ENCODE data around the gene IARS1.

DNA sequence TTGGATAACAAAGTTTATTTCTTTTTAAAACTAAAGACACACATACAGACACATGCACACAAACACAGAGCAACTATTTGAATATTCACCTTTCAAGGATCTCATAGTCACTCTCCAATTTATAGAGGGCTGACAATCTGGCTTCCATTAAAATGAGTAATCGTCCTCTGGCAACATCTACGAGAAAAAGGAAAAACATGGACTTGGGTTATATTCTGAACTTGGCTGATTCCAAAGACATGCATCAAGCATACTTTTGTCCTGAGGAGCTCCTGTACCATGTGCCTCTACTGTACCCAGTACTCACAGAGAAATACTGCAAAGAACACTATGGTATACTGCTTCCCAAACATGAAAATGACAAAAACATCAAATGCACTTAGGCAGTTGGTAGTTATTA lies 15.4 kb downstream of the IARS1 start:
- TF ChIP-seq, protein P1, sequence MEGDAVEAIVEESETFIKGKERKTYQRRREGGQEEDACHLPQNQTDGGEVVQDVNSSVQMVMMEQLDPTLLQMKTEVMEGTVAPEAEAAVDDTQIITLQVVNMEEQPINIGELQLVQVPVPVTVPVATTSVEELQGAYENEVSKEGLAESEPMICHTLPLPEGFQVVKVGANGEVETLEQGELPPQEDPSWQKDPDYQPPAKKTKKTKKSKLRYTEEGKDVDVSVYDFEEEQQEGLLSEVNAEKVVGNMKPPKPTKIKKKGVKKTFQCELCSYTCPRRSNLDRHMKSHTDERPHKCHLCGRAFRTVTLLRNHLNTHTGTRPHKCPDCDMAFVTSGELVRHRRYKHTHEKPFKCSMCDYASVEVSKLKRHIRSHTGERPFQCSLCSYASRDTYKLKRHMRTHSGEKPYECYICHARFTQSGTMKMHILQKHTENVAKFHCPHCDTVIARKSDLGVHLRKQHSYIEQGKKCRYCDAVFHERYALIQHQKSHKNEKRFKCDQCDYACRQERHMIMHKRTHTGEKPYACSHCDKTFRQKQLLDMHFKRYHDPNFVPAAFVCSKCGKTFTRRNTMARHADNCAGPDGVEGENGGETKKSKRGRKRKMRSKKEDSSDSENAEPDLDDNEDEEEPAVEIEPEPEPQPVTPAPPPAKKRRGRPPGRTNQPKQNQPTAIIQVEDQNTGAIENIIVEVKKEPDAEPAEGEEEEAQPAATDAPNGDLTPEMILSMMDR (IDR thresholded peaks at IDR 0.05), result no peak
- TF ChIP-seq, protein P2, sequence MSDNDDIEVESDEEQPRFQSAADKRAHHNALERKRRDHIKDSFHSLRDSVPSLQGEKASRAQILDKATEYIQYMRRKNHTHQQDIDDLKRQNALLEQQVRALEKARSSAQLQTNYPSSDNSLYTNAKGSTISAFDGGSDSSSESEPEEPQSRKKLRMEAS (CRISPR knock-in tag; IDR thresholded peaks at IDR 0.05), result no peak
- no peak for TF ChIP-seq TEAD4 (CRISPR knock-in tag; IDR thresholded peaks at IDR 0.05)
- TF ChIP-seq ZNF263 (CRISPR knock-in tag; IDR thresholded peaks at IDR 0.05; ENCODE audit: low read depth), result no peak
- no peak for TF ChIP-seq ZNF138 (CRISPR knock-in tag; conservative IDR thresholded peaks at IDR 0.05)
- no peak for TF ChIP-seq ZNF121 (CRISPR knock-in tag; IDR thresholded peaks at IDR 0.05)
- no peak for TF ChIP-seq ZNF416 (CRISPR knock-in tag; IDR thresholded peaks at IDR 0.05)
- no peak for TF ChIP-seq CREB1 (CRISPR knock-in tag; IDR thresholded peaks at IDR 0.05)
- no peak for TF ChIP-seq FOXJ3 (CRISPR knock-in tag; IDR thresholded peaks at IDR 0.05; ENCODE audit: borderline replicate concordance)
- TF ChIP-seq, protein P3, sequence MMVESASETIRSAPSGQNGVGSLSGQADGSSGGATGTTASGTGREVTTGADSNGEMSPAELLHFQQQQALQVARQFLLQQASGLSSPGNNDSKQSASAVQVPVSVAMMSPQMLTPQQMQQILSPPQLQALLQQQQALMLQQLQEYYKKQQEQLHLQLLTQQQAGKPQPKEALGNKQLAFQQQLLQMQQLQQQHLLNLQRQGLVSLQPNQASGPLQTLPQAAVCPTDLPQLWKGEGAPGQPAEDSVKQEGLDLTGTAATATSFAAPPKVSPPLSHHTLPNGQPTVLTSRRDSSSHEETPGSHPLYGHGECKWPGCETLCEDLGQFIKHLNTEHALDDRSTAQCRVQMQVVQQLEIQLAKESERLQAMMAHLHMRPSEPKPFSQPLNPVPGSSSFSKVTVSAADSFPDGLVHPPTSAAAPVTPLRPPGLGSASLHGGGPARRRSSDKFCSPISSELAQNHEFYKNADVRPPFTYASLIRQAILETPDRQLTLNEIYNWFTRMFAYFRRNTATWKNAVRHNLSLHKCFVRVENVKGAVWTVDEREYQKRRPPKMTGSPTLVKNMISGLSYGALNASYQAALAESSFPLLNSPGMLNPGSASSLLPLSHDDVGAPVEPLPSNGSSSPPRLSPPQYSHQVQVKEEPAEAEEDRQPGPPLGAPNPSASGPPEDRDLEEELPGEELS (CRISPR knock-in tag; IDR thresholded peaks at IDR 0.05), result no peak
- TF ChIP-seq JUN (CRISPR knock-in tag; IDR thresholded peaks at IDR 0.05), result no peak
- TF ChIP-seq ZBTB21 (CRISPR knock-in tag; IDR thresholded peaks at IDR 0.05; ENCODE audit: borderline replicate concordance), result no peak
- no peak for TF ChIP-seq ATF1 (CRISPR knock-in tag; IDR thresholded peaks at IDR 0.05)
- TF ChIP-seq NFE2L1 (CRISPR knock-in tag; IDR thresholded peaks at IDR 0.05), result no peak

All from WTC11 (cell line).